GM13977 (cell line): Measurements from ENCODE around the gene SLC36A3.
"Not testable (repeated sequence)": the region's sequence is repeated elsewhere in the genome, so short reads cannot be mapped to it uniquely, and the experiment has no call there.

Experiments
- DNase-seq: peaks from one replicate; pipeline ENCODE4 v3.0.0; 2012; ENCODE audit warnings: low spot score
- in situ Hi-C: fragments of 300-500 bp; cut with MboI; formaldehyde crosslinking; loops from one replicate; pipeline ENCODE4 v1.12.0; 2022; ENCODE audit warnings: low sequenced_read_pairs, low pct_unique_long_range_greater_than_20kb, mixed read lengths, inconsistent platforms; ENCODE audit not compliant: unreplicated experiment
- TF ChIP-seq, protein P1 (sequence below): IDR thresholded peaks from 2 replicates; pipeline ENCODE4 v1.5.1; 2012; ENCODE audit warnings: mild to moderate bottlenecking, control low read depth; ENCODE audit not compliant: insufficient read depth; ENCODE audit errors: extremely low read depth, missing control alignments

Gene SLC36A3

DNA sequence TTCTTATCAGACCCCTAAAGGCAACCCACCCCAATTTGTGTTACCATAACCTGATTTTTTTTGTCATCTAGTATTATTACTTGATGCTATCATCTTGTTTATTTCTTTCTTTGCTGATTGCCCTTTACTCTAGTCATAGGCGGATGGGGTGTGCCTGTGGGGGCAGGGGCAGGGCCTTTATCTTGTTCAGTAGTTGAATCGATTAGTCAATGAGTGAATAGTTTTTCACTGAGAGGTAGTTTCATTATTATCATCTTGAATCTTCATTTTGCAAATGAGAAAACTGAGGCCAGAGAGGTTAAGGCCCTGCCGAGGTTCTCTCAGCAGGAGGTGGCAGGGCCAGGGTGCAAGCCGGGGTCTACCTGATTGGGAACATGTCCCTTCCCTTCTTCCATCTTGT, 60.0 kb downstream of the SLC36A3 start:
- DNase-seq = no peak
- TF ChIP-seq, protein P1, sequence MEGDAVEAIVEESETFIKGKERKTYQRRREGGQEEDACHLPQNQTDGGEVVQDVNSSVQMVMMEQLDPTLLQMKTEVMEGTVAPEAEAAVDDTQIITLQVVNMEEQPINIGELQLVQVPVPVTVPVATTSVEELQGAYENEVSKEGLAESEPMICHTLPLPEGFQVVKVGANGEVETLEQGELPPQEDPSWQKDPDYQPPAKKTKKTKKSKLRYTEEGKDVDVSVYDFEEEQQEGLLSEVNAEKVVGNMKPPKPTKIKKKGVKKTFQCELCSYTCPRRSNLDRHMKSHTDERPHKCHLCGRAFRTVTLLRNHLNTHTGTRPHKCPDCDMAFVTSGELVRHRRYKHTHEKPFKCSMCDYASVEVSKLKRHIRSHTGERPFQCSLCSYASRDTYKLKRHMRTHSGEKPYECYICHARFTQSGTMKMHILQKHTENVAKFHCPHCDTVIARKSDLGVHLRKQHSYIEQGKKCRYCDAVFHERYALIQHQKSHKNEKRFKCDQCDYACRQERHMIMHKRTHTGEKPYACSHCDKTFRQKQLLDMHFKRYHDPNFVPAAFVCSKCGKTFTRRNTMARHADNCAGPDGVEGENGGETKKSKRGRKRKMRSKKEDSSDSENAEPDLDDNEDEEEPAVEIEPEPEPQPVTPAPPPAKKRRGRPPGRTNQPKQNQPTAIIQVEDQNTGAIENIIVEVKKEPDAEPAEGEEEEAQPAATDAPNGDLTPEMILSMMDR = no peak
- in situ Hi-C loops = no loop called here

- TF ChIP-seq, protein P1 = no peak
- in situ Hi-C loops = no loop called here
- no peak for DNase-seq
These were observed 60.4 kb downstream of the SLC36A3 start for GRCh38 chr5:151243127-151243526.

DNA sequence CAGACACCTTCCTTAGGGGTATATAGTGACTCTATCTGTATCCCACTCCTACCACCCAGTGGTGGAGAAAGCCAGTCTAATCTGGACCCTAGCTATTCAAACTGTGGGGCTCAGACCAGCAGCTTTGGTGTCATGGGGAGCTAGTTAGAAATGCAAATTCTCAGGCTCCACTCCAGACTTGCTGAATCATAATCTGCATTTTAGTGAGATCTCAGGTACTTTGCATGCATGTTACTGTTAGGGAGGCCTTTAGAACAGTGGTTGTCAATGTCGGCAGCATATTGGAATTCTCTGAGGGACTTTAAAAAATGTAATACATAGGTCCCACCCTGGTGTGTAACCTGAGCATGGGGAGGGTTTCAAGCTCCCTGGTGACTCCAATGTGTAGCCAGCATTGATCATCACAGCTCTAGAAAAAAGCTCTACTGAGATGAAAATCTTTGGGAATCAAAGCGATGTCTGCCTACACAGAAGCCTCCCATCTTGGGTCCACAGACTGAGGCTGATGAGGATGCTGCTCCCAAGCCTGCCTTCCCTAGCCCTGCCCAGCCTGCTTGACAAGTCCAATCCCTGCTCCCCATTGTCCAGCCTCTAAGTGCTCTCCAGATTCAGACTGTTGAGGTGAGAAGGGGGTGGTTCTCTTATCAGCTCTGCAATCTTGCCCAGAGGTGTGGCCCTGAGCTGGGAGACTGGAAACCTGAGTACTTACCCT, 62.5 kb downstream of the SLC36A3 start:
- in situ Hi-C loops = no loop called here
- TF ChIP-seq, protein P1 = no peak
- DNase-seq = no peak

GRCh38 chr5:151240268-151240835, 63.2 kb downstream of the SLC36A3 start:
- in situ Hi-C loops, DNase-seq: not testable (repeated sequence)

- in situ Hi-C loops = no loop called here
- TF ChIP-seq, protein P1 = peak; percentile 95
- peak; percentile 72 for DNase-seq
These were observed 64.2 kb downstream of the SLC36A3 start for GRCh38 chr5:151239237-151239861.

- TF ChIP-seq, protein P1 = no peak
- DNase-seq = peak; percentile 60
- in situ Hi-C loops = no loop called here
These were observed 65.2 kb downstream of the SLC36A3 start for GRCh38 chr5:151238303-151238741.

DNA sequence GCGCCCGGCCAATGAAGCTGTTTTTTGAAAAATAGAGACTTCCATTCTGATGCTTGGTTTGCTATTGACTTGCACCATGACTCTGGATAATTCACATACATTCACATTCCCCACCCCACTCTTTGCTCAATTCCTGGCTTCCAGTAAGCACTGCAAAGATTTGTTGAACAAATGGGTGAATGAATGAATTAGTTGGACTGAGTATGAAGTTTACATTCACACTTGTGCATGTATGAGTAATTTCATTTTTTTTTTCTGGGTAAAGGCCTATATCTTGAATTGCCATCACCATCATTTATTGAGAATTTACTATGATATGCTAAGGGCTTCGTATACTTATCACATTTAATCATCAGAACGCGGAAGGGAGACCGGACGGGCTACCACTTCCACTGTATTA, 65.9 kb downstream of the SLC36A3 start:
- DNase-seq = no peak
- in situ Hi-C loops = no loop called here

More for the DNA sequence above, 65.9 kb downstream of the SLC36A3 start:
- TF ChIP-seq, protein P1 = no peak
